PC-3 (cell line): Measurements from ENCODE around the gene BAMBI. TPM values are rescaled to one million over a fixed set of nuclear protein-coding genes. Genes with fewer than 3 reads are reported as not detected.

ENCODE experiments used
- ATAC-seq: fragments of 200-7000 bp; cut with Tn5 transposase; 2 replicates; pipeline ENCODE4 v1.9.1; 2020; ENCODE audit warnings: mild to moderate bottlenecking, moderate library complexity
- BruUV-seq: library from RNA; stranded (reverse); fragments of 400-500 nt; replicated peaks from 2 replicates; lab custom pipeline; 2021; lab: Mats Ljungman, UMichigan
- CTCF ChIA-PET: fragments of 300-600 bp; sonication (Branson Sonifier 250); formaldehyde crosslinking; loops from one replicate; lab custom pipeline; 2022; ENCODE audit warnings: antibody characterized with exemption; lab: Charles Lee
- POLR2A ChIA-PET: fragments of 300-600 bp; sonication (Branson Sonifier 250); formaldehyde crosslinking; loops from one replicate; lab custom pipeline; 2022; ENCODE audit warnings: antibody characterized with exemption; ENCODE audit not compliant: unreplicated experiment; lab: Charles Lee
- DNase-seq: peaks from one replicate; pipeline ENCODE4 v3.0.0-alpha.2; 2015
- H2AFZ ChIP-seq: fragments of 300-600 bp; sonication (generic); 2 replicates; pipeline ENCODE4 v1.6.0; 2016; ENCODE audit warnings: antibody characterized with exemption, low read length
- H3F3A ChIP-seq: fragments of 300-600 bp; sonication (generic); one replicate; pipeline ENCODE4 v1.6.0; 2017; ENCODE audit warnings: antibody characterized with exemption, low read length, control low read depth, mild to moderate bottlenecking; ENCODE audit not compliant: unreplicated experiment
- H3K27ac ChIP-seq: fragments of 300-600 bp; sonication (generic); 2 replicates; pipeline ENCODE4 v1.5.1; 2016; ENCODE audit warnings: mild to moderate bottlenecking, low read length
- H3K27me3 ChIP-seq: fragments of 300-600 bp; sonication (generic); 2 replicates; pipeline ENCODE4 v1.6.1; 2016; ENCODE audit warnings: low read length, mixed read lengths
- H3K36me3 ChIP-seq: fragments of 300-600 bp; sonication (generic); 2 replicates; pipeline ENCODE4 v1.6.1; 2016; ENCODE audit warnings: low read depth, mixed run types, low read length, mixed read lengths
- H3K4me1 ChIP-seq: fragments of 300-600 bp; sonication (generic); 2 replicates; pipeline ENCODE4 v1.5.1; 2016; ENCODE audit warnings: low read length; ENCODE audit not compliant: insufficient read depth
- H3K4me2 ChIP-seq: fragments of 300-600 bp; sonication (generic); 2 replicates; pipeline ENCODE4 v1.6.0; 2016; ENCODE audit warnings: low read length
- H3K4me3 ChIP-seq: fragments of 300-600 bp; sonication (generic); 2 replicates; pipeline ENCODE4 v1.5.1; 2016; ENCODE audit warnings: mild to moderate bottlenecking, low read length, mixed read lengths
- H3K79me2 ChIP-seq: fragments of 300-600 bp; sonication (generic); 2 replicates; pipeline ENCODE4 v1.6.1; 2017; ENCODE audit warnings: low read length, mixed read lengths
- H3K9ac ChIP-seq: fragments of 300-600 bp; sonication (generic); 2 replicates; pipeline ENCODE4 v1.6.0; 2016; ENCODE audit warnings: mild to moderate bottlenecking, low read length
- H3K9me2 ChIP-seq: fragments of 300-600 bp; sonication (generic); replicated peaks from 2 replicates; pipeline ENCODE4 v1.6.1; 2016; ENCODE audit warnings: mixed run types, low read length, mixed read lengths
- H3K9me3 ChIP-seq: fragments of 300-600 bp; sonication (generic); 2 replicates; pipeline ENCODE4 v1.6.1; 2016; ENCODE audit warnings: low read length, mixed read lengths
- H4K20me1 ChIP-seq: fragments of 300-600 bp; sonication (generic); 2 replicates; pipeline ENCODE4 v1.6.1; 2016; ENCODE audit warnings: low read length, mixed read lengths
- CTCF ChIP-seq: fragments of 300-600 bp; sonication (generic); conservative IDR thresholded peaks from 2 replicates; pipeline ENCODE4 v1.5.1; 2017; ENCODE audit warnings: antibody characterized with exemption, low read depth, mild to moderate bottlenecking, low read length
- EZH2 ChIP-seq: fragments of 300-600 bp; sonication (generic); IDR thresholded peaks from one replicate; pipeline ENCODE4 v1.6.1; 2017; ENCODE audit warnings: antibody characterized with exemption, mild to moderate bottlenecking, low read length; ENCODE audit not compliant: unreplicated experiment
- EZH2phosphoT487 ChIP-seq: fragments of 300-600 bp; sonication (generic); IDR thresholded peaks from 2 replicates; pipeline ENCODE4 v1.6.1; 2018; ENCODE audit warnings: mild to moderate bottlenecking, antibody characterized with exemption, low read length, borderline replicate concordance
- intact Hi-C: fragments of 100-400 bp; cut with micrococcal nuclease; formaldehyde crosslinking; loops from 2 replicates; pipeline ENCODE4 v1.9.0; 2023
- total RNA-seq: library from RNA; depleted of rRNA; stranded (reverse); fragments of >200 nt; gene quantifications from 2 replicates; pipeline ENCODE4 v1.2.3, GENCODE V29; 2014

The BAMBI gene
- total RNA-seq, 1 experiment from 2014 or later: 9.6 TPM

- DNase-seq: peak; percentile 51
- H3K4me2 ChIP-seq: no peak overlapping the region
- ChIA-PET POLR2A (no interaction called here), CTCF (no interaction called here)
- no peaks in the 10 kb centered on the region for H3K9me2 ChIP-seq
- ATAC-seq: peak; percentile 62
- no peak overlapping the region for H3K4me3 ChIP-seq
- H3K36me3 ChIP-seq: no peaks in the 10 kb centered on the region
- no peak overlapping the region for H2AFZ ChIP-seq
- no peak overlapping the region for H3K27ac ChIP-seq
- H3K27me3 ChIP-seq: no peaks in the 10 kb centered on the region
- peaks cover 8% of the 10 kb centered on the region for H3K4me1 ChIP-seq
- no peaks in the 10 kb centered on the region for H3F3A ChIP-seq
- no TSS peak for BruUV-seq
- no peak overlapping the region for H3K9ac ChIP-seq
- intact Hi-C loops: loop anchor here (5.0 kb wide), 2 partner anchors 34 to 331 kb away; no protein-coding TSS in a partner anchor
- no peak for TF ChIP-seq EZH2
- TF ChIP-seq CTCF: no peak
- TF ChIP-seq EZH2phosphoT487: no peak
- no peaks in the 10 kb centered on the region for H3K9me3 ChIP-seq
- H4K20me1 ChIP-seq: no peaks in the 10 kb centered on the region
- no peaks in the 10 kb centered on the region for H3K79me2 ChIP-seq
Measured at GRCh38 chr10:28661035-28661434, 16.3 kb upstream of the BAMBI start.

GRCh38 chr10:28663576-28664368 is 13.5 kb upstream of the BAMBI start:
- Histone ChIP-seq H4K20me1 (no peaks in the 10 kb centered on the region), H3K4me1 (peaks cover 23% of the 10 kb centered on the region), H3K9me2 (no peaks in the 10 kb centered on the region), H3K9ac (no peak overlapping the region), H3K36me3 (no peaks in the 10 kb centered on the region), H3F3A (no peaks in the 10 kb centered on the region), H3K27ac (no peak overlapping the region), H3K79me2 (no peaks in the 10 kb centered on the region), H2AFZ (no peak overlapping the region), H3K4me2 (no peak overlapping the region), H3K9me3 (no peaks in the 10 kb centered on the region), H3K4me3 (no peak overlapping the region), H3K27me3 (no peaks in the 10 kb centered on the region)
- DNase-seq: peak; percentile 86
- no TSS peak for BruUV-seq
- ChIA-PET POLR2A (no interaction called here), CTCF (interaction anchor here (0.5 to 1.4 kb wide), 9 partner anchors 16 to 641 kb away, joined by 3 to 12 read pairs (median 4); no protein-coding TSS in a partner anchor)
- intact Hi-C loops: loop anchor here (1.0 to 5.0 kb wide), 4 partner anchors 36 to 641 kb away; no protein-coding TSS in a partner anchor
- no peak for TF ChIP-seq EZH2
- peak; percentile 91 for TF ChIP-seq CTCF
- peak; percentile 80 for ATAC-seq

- intact Hi-C loops: loop anchor here (1.0 to 5.0 kb wide), 4 partner anchors 37 to 640 kb away; no protein-coding TSS in a partner anchor
- Histone ChIP-seq H3K27ac (no peak overlapping the region), H3K79me2 (no peaks in the 10 kb centered on the region), H3K36me3 (no peaks in the 10 kb centered on the region), H2AFZ (no peak overlapping the region), H3K4me1 (peaks cover 23% of the 10 kb centered on the region), H3F3A (no peaks in the 10 kb centered on the region), H3K27me3 (no peaks in the 10 kb centered on the region), H3K9me2 (no peaks in the 10 kb centered on the region), H4K20me1 (no peaks in the 10 kb centered on the region), H3K9me3 (no peaks in the 10 kb centered on the region), H3K4me3 (no peak overlapping the region), H3K9ac (no peak overlapping the region), H3K4me2 (no peak overlapping the region)
- ATAC-seq (no peak), DNase-seq (no peak)
- POLR2A ChIA-PET: no interaction called here
- CTCF ChIA-PET: interaction anchor here (0.5 to 1.4 kb wide), 7 partner anchors 36 to 640 kb away, joined by 3 to 12 read pairs (median 4); no protein-coding TSS in a partner anchor
- no peak for TF ChIP-seq EZH2
- BruUV-seq: no TSS peak
Measured at GRCh38 chr10:28664369-28664740, 13.0 kb upstream of the BAMBI start.
